HuH-7.5 (cell line): Measurements from ENCODE around the gene EMC9.
A peak's percentile ranks its signal among the peaks of the same experiment; 100 is the strongest.

Experiments
- DNase-seq: peaks from one replicate; pipeline ENCODE4 v3.0.0; 2011; ENCODE audit warnings: low spot score

The EMC9 gene

GRCh38 chr14:24131549-24131966 is 9.8 kb downstream of the EMC9 start:
- no peak for DNase-seq

- no peak for DNase-seq
Measured at GRCh38 chr14:24130717-24131548, 10.5 kb downstream of the EMC9 start.

GRCh38 chr14:24130380-24130716 is 11.0 kb downstream of the EMC9 start, which contains the start of gene FITM1:
FITM1 (plus strand) TSS chr14:24130659; CDS start chr14:24131564, 905 bp downstream.
- no peak for DNase-seq

GRCh38 chr14:24129410-24129998 is 11.9 kb downstream of the EMC9 start:
- no peak for DNase-seq

GRCh38 chr14:24127673-24128072 is 13.7 kb downstream of the EMC9 start:
- no peak for DNase-seq

GRCh38 chr14:24126939-24127338 is 14.5 kb downstream of the EMC9 start:
- DNase-seq = no peak

- no peak for DNase-seq
Measured at GRCh38 chr14:24123424-24124417, 17.7 kb downstream of the EMC9 start.

GRCh38 chr14:24122898-24123297 is 18.5 kb downstream of the EMC9 start:
- no peak for DNase-seq

GRCh38 chr14:24122416-24122815 is 19.0 kb downstream of the EMC9 start:
- DNase-seq = no peak

- DNase-seq = no peak
Measured at GRCh38 chr14:24121210-24121609, 20.2 kb downstream of the EMC9 start.

- DNase-seq = no peak
Measured at GRCh38 chr14:24119691-24120090, 21.7 kb downstream of the EMC9 start.

- DNase-seq = no peak
Measured at GRCh38 chr14:24117179-24117578, 24.2 kb downstream of the EMC9 start.

GRCh38 chr14:24116128-24116814 is 25.1 kb downstream of the EMC9 start:
- DNase-seq = no peak

- no peak for DNase-seq
Measured at GRCh38 chr14:24115422-24116127, 25.8 kb downstream of the EMC9 start.

GRCh38 chr14:24114532-24115421 is 26.6 kb downstream of the EMC9 start, which contains the start of the genes DCAF11 and NRL:
DCAF11 (plus strand) TSS chr14:24114777; CDS start chr14:24115595, 818 bp downstream.
NRL (minus strand) TSS chr14:24114949; CDS start chr14:24082848, 32,101 bp downstream.
- DNase-seq = peak; percentile 96

GRCh38 chr14:24113801-24114531 is 27.4 kb downstream of the EMC9 start:
- DNase-seq = peak; percentile 90

- DNase-seq = no peak
Measured at GRCh38 chr14:24113379-24113800, 28.0 kb downstream of the EMC9 start.

GRCh38 chr14:24110523-24110922 is 30.9 kb downstream of the EMC9 start:
- DNase-seq = no peak

- no peak for DNase-seq
Measured at GRCh38 chr14:24110060-24110459, 31.3 kb downstream of the EMC9 start.
